Stimulated activated CD8-positive, alpha-beta memory T cell treated with anti-CD3 and anti-CD28 coated beads, Interleukin-2, amount 100 ng/mL, for 1 hour (primary cell): Measurements from ENCODE around the gene F10.
A peak's percentile ranks its signal among the peaks of the same experiment; 100 is the strongest.
"Not testable (repeated sequence)": the region's sequence is repeated elsewhere in the genome, so short reads cannot be mapped to it uniquely, and the experiment has no call there.

Source experiments
- DNase-seq, 2 donors: peaks; one replicate each; pipeline ENCODE4 v3.0.0-alpha.2; 2020; ENCODE audit warnings: low read depth in 2 of 2

The F10 gene

GRCh38 chr13:113152984-113153809 lies 30.6 kb downstream of the F10 start:
- no peak for DNase-seq

GRCh38 chr13:113153810-113154748 lies 31.5 kb downstream of the F10 start:
- peak; percentile 49 to 64 for DNase-seq

- no peak for DNase-seq
These were observed 32.6 kb downstream of the F10 start for GRCh38 chr13:113155201-113155600.

- DNase-seq = no peak
These were observed 33.5 kb downstream of the F10 start for GRCh38 chr13:113155982-113156655.

- DNase-seq = no peak
These were observed 34.8 kb downstream of the F10 start for GRCh38 chr13:113157206-113157928.

GRCh38 chr13:113157929-113158747 lies 35.5 kb downstream of the F10 start, which contains the start of gene PROZ:
PROZ (plus strand) TSS chr13:113158648; CDS start chr13:113158661, 13 bp downstream.
- no peak for DNase-seq

GRCh38 chr13:113158946-113159345 lies 36.3 kb downstream of the F10 start:
- DNase-seq = no peak

- no peak for DNase-seq
These were observed 37.1 kb downstream of the F10 start for GRCh38 chr13:113159701-113160100.

GRCh38 chr13:113160983-113161382 lies 38.4 kb downstream of the F10 start:
- no peak for DNase-seq

- no peak for DNase-seq
These were observed 38.8 kb downstream of the F10 start for GRCh38 chr13:113161433-113161832.

- DNase-seq = not testable (repeated sequence)
These were observed 39.4 kb downstream of the F10 start for GRCh38 chr13:113161975-113162374.

GRCh38 chr13:113162783-113163685 lies 40.4 kb downstream of the F10 start:
- DNase-seq = no peak

GRCh38 chr13:113164492-113164891 lies 41.9 kb downstream of the F10 start:
- DNase-seq = no peak

- DNase-seq = no peak
These were observed 43.7 kb downstream of the F10 start for GRCh38 chr13:113166266-113166665.

GRCh38 chr13:113166681-113167080 lies 44.1 kb downstream of the F10 start:
- no peak for DNase-seq

- DNase-seq = no peak
These were observed 44.6 kb downstream of the F10 start for GRCh38 chr13:113167155-113167554.

- no peak for DNase-seq
These were observed 45.0 kb downstream of the F10 start for GRCh38 chr13:113167575-113167974.

- no peak for DNase-seq
These were observed 45.6 kb downstream of the F10 start for GRCh38 chr13:113168211-113168610.
